K562 (cell line): ENCODE data around the gene TMEM138. TPM values are rescaled to one million over a fixed set of nuclear protein-coding genes. Genes with fewer than 3 reads are reported as not detected.

Experiments
- CBFA2T2 ChIP-seq: fragments of 450-650 bp; conservative IDR thresholded peaks from 2 replicates; pipeline ENCODE4 v1.6.1; 2017; ENCODE audit warnings: mild to moderate bottlenecking
- COPS2 ChIP-seq: fragments of 450-650 bp; conservative IDR thresholded peaks from 2 replicates; pipeline ENCODE4 v1.6.1; 2016; ENCODE audit warnings: mild to moderate bottlenecking, moderate library complexity
- DPF2 ChIP-seq: fragments of 450-650 bp; IDR thresholded peaks from 2 replicates; pipeline ENCODE4 v1.6.1; 2016
- ETV5 ChIP-seq: sonication (generic); formaldehyde crosslinking; IDR thresholded peaks from 2 replicates; pipeline ENCODE4 v1.4.0; 2020; ENCODE audit warnings: low read depth, mild to moderate bottlenecking, missing genetic modification reagents
- KDM1A ChIP-seq, 2 experiments: fragments of 450-650 bp; IDR thresholded peaks; 2 replicates each; pipeline ENCODE4 v1.6.1; 2016; ENCODE audit warnings: mild to moderate bottlenecking in 2 of 2
- NFXL1 ChIP-seq: fragments of 450-650 bp; formaldehyde crosslinking; IDR thresholded peaks from 2 replicates; pipeline ENCODE4 v1.4.0; 2021; ENCODE audit warnings: mild to moderate bottlenecking
- NR2C2 ChIP-seq, 2 experiments: fragments of 200-800 bp in 1 of 2; sonication (Bioruptor generic) in 1 of 2; sonication (generic) in 1 of 2; formaldehyde crosslinking in 1 of 2; IDR thresholded peaks; 2 replicates each; pipeline versions ENCODE4 v1.6.1 to v1.8.0; 2016 to 2022; ENCODE audit warnings: mild to moderate bottlenecking in 1 of 2, missing compliant biosample characterization in 1 of 2, missing genetic modification characterization in 1 of 2, missing genetic modification reagents in 1 of 2
- PHTF2 ChIP-seq: fragments of 250-450 bp; sonication (Bioruptor Pico); IDR thresholded peaks from 2 replicates; pipeline ENCODE4 v1.5.0; 2021; ENCODE audit warnings: mild to moderate bottlenecking
- RBM22 ChIP-seq: fragments of 200-400 bp; formaldehyde crosslinking; IDR thresholded peaks from 2 replicates; pipeline ENCODE4 v1.6.1; 2018; ENCODE audit warnings: low read length, low read depth; ENCODE audit not compliant: poor library complexity, severe bottlenecking
- RFX5 ChIP-seq: IDR thresholded peaks from 2 replicates; pipeline ENCODE4 v1.6.1; 2011; ENCODE audit warnings: low read depth, mild to moderate bottlenecking, improper control_type of control experiment, low read length
- RHOXF2B ChIP-seq: fragments of 250-450 bp; sonication (Bioruptor Pico); conservative IDR thresholded peaks from 2 replicates; pipeline ENCODE4 v1.5.1; 2021
- SMARCB1 ChIP-seq: IDR thresholded peaks from 2 replicates; pipeline ENCODE4 v1.6.1; 2011; ENCODE audit warnings: improper control_type of control experiment, low read depth; ENCODE audit not compliant: insufficient read length
- SMARCE1 ChIP-seq: fragments of 450-650 bp; IDR thresholded peaks from 2 replicates; pipeline ENCODE4 v1.7.1; 2016; ENCODE audit warnings: mild to moderate bottlenecking
- TEAD4 ChIP-seq, 2 experiments: sonication (generic) in 1 of 2; formaldehyde crosslinking in 1 of 2; IDR thresholded peaks; 2 replicates each; pipeline versions ENCODE4 v1.6.1 to v1.8.0; 2012 to 2022; ENCODE audit warnings: borderline replicate concordance in 1 of 2, inconsistent platforms in 1 of 2, low read length in 1 of 2, mild to moderate bottlenecking in 1 of 2, missing genetic modification reagents in 1 of 2
- ZFP1 ChIP-seq: fragments of 450-650 bp; formaldehyde crosslinking; IDR thresholded peaks from 2 replicates; pipeline ENCODE4 v1.4.0; 2020; ENCODE audit warnings: mild to moderate bottlenecking, mixed read lengths
- ZNF146 ChIP-seq: IDR thresholded peaks from one replicate; pipeline ENCODE4 v1.6.1; 2018; ENCODE audit warnings: missing compliant biosample characterization; ENCODE audit not compliant: unreplicated experiment
- polyA plus RNA-seq, 8 experiments: library from polyadenylated mRNA; depleted of rRNA in 4 of 8; stranded (reverse) in 5 of 8; unstranded in 3 of 8; fragments of >200 nt; fragmentation: Nextera tagmentation in 2 of 8; fragmentation: Illumina TruSeq in 1 of 8; extraction: Ambion mirVana in 2 of 8; extraction: Trizol in 1 of 8; gene quantifications; 2 replicates each; pipeline versions ENCODE4 v1.2.1 to v1.2.3, GENCODE V29; 2011 to 2014; ENCODE audit warnings: inconsistent platforms in 1 of 8, missing spikeins in 1 of 8
- total RNA-seq, 7 experiments: library from RNA; depleted of rRNA in 6 of 7; stranded (reverse); fragments of >200 nt in 6 of 7; fragmentation: Illumina TruSeq in 2 of 7; extraction: Trizol in 2 of 7; gene quantifications; 2 replicates each; pipeline versions ENCODE4 v1.2.1 to v1.2.3, GENCODE V29; 2011 to 2021; ENCODE audit warnings: low replicate concordance in 1 of 7
- TF ChIP-seq, protein P1 (sequence below): sonication (generic); formaldehyde crosslinking; IDR thresholded peaks from 2 replicates; pipeline ENCODE4 v1.8.0; 2022; ENCODE audit warnings: mild to moderate bottlenecking, missing genetic modification reagents
- TF ChIP-seq, protein P2 (sequence below): fragments of 200-400 bp; formaldehyde crosslinking; IDR thresholded peaks from 2 replicates; pipeline ENCODE4 v1.6.1; 2017; ENCODE audit warnings: mild to moderate bottlenecking, low read depth, low read length, moderate library complexity
- TF ChIP-seq, protein P3 (sequence below): sonication (generic); formaldehyde crosslinking; IDR thresholded peaks from 2 replicates; pipeline ENCODE4 v1.8.1; 2023; ENCODE audit warnings: mild to moderate bottlenecking, missing genetic modification reagents, moderate library complexity

Gene TMEM138
- total and polyA plus RNA-seq, 9 of the 15 experiments (the other 6 are each of a cell fraction or from before 2014, with no cell fraction given): 23.2 to 168 (median 63.1) TPM

DNA sequence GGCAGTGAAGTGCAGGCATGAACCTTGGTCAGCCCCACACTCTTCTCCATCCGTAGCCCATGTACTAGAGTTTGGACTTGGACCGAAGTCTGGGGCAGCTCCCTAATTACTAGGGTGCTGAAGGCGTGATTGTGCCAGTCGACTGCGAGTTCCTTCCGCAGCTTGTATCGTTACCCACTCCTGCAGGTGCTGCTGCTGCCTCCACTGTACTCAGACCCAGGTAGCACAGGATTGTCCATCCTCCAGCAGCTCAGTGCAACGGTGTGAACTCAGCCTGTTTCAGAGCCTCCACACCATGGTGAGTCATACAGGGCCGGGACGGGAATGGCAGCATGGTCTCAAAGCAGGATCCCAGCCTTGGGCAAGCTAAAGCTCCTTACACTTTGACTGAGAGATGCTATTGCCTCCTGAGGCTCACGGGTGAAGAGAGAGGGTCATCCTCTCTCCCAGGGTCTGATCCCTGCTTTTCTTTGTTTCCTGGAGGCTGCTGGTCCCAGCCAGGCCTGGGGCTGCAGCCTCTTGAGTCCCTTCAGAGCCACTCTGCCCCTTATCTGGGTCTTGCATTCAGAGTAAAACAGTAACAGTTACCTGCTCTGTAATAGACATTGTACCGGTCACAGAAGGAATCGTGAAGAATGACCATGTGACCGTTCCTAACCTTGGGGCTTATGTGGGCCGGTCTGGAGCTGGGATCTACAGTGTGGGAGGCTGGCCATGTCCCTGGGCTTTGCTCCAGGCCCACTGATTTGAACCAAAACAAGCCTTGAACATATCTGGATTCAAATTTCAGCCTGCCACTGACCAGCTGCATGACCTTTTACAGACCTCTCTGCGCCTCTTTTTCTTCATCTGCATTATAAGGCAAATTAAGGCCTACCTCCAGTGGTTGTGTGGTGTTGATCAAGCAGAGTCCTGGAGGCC is 27.5 kb upstream of the TMEM138 start (continued):
- TF ChIP-seq, protein P1, sequence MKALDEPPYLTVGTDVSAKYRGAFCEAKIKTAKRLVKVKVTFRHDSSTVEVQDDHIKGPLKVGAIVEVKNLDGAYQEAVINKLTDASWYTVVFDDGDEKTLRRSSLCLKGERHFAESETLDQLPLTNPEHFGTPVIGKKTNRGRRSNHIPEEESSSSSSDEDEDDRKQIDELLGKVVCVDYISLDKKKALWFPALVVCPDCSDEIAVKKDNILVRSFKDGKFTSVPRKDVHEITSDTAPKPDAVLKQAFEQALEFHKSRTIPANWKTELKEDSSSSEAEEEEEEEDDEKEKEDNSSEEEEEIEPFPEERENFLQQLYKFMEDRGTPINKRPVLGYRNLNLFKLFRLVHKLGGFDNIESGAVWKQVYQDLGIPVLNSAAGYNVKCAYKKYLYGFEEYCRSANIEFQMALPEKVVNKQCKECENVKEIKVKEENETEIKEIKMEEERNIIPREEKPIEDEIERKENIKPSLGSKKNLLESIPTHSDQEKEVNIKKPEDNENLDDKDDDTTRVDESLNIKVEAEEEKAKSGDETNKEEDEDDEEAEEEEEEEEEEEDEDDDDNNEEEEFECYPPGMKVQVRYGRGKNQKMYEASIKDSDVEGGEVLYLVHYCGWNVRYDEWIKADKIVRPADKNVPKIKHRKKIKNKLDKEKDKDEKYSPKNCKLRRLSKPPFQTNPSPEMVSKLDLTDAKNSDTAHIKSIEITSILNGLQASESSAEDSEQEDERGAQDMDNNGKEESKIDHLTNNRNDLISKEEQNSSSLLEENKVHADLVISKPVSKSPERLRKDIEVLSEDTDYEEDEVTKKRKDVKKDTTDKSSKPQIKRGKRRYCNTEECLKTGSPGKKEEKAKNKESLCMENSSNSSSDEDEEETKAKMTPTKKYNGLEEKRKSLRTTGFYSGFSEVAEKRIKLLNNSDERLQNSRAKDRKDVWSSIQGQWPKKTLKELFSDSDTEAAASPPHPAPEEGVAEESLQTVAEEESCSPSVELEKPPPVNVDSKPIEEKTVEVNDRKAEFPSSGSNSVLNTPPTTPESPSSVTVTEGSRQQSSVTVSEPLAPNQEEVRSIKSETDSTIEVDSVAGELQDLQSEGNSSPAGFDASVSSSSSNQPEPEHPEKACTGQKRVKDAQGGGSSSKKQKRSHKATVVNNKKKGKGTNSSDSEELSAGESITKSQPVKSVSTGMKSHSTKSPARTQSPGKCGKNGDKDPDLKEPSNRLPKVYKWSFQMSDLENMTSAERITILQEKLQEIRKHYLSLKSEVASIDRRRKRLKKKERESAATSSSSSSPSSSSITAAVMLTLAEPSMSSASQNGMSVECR (CRISPR knock-in tag): no peak
- TF ChIP-seq ZNF146 (CRISPR knock-in tag): no peak
- TF ChIP-seq RHOXF2B (CRISPR knock-in tag): no peak
- TF ChIP-seq, protein P2, sequence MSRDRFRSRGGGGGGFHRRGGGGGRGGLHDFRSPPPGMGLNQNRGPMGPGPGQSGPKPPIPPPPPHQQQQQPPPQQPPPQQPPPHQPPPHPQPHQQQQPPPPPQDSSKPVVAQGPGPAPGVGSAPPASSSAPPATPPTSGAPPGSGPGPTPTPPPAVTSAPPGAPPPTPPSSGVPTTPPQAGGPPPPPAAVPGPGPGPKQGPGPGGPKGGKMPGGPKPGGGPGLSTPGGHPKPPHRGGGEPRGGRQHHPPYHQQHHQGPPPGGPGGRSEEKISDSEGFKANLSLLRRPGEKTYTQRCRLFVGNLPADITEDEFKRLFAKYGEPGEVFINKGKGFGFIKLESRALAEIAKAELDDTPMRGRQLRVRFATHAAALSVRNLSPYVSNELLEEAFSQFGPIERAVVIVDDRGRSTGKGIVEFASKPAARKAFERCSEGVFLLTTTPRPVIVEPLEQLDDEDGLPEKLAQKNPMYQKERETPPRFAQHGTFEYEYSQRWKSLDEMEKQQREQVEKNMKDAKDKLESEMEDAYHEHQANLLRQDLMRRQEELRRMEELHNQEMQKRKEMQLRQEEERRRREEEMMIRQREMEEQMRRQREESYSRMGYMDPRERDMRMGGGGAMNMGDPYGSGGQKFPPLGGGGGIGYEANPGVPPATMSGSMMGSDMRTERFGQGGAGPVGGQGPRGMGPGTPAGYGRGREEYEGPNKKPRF: no peak
- no peak for TF ChIP-seq RFX5
- peak; percentile 50; the same call in 1 of the 2 replicates for TF ChIP-seq CBFA2T2
- TF ChIP-seq KDM1A (IDR thresholded peaks at IDR 0.05): peak; percentile 72 to 76; a peak in 3 of 4 replicates
- TF ChIP-seq NFXL1 (CRISPR knock-in tag): no peak
- no peak for TF ChIP-seq COPS2
- TF ChIP-seq, protein P3, sequence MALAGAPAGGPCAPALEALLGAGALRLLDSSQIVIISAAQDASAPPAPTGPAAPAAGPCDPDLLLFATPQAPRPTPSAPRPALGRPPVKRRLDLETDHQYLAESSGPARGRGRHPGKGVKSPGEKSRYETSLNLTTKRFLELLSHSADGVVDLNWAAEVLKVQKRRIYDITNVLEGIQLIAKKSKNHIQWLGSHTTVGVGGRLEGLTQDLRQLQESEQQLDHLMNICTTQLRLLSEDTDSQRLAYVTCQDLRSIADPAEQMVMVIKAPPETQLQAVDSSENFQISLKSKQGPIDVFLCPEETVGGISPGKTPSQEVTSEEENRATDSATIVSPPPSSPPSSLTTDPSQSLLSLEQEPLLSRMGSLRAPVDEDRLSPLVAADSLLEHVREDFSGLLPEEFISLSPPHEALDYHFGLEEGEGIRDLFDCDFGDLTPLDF (CRISPR knock-in tag): no peak
- TF ChIP-seq NR2C2 (CRISPR knock-in tag; IDR thresholded peaks at IDR 0.05): no peak
- TF ChIP-seq NR2C2 (tag; IDR thresholded peaks at IDR 0.05): 0 out of 2 replicates have a peak, but pooled peaks have one; percentile 15
- TF ChIP-seq PHTF2: no peak
- peak; percentile 52; the same call in 1 of the 2 replicates for TF ChIP-seq SMARCE1
- peak; percentile 52 for TF ChIP-seq DPF2
- TF ChIP-seq RBM22: no peak
- no peak for TF ChIP-seq ZFP1 (CRISPR knock-in tag)
- no peak for TF ChIP-seq SMARCB1
- TF ChIP-seq TEAD4 (IDR thresholded peaks at IDR 0.05; ENCODE audit: low read length): no peak
- no peak for TF ChIP-seq TEAD4 (CRISPR knock-in tag; IDR thresholded peaks at IDR 0.05; ENCODE audit: borderline replicate concordance)
- no peak for TF ChIP-seq ETV5 (CRISPR knock-in tag)
